ENCODE data around the gene ARHGAP23.
"Not testable (repeated sequence)": the region's sequence is repeated elsewhere in the genome, so short reads cannot be mapped to it uniquely, and the experiment has no call there.

The ARHGAP23 gene

DNA sequence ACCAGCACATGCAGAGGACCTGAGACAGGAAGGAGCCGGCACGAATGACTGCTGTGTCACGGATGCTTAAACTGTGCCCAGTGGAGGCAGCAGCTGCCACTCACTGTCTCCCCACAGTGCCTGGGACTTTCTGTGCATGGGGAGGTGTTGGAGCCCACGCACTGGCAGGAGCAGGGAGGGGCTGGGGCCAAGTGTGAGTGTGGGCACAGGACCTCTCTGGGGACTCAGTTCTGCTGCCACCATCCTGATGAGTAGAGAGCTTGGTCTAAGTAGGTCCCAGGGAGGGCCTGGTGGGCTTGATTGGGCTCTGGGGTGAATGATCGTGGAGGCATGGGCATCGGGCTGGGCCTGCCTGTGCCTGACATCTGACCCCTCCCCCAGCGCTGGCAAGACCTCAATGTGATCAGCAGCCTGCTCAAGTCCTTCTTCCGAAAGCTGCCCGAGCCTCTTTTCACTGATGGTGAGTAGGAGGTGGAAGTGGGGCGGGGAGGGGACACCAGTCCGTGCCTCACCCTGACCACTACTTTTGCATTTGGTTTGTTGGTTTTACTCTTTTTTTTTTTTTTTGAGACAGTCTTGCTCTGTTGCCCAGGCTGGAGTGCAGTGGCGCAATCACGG lies 57.5 kb downstream of the ARHGAP23 start:
- not testable (repeated sequence) for DNase-seq (ENCODE audit: low read depth)

DNA sequence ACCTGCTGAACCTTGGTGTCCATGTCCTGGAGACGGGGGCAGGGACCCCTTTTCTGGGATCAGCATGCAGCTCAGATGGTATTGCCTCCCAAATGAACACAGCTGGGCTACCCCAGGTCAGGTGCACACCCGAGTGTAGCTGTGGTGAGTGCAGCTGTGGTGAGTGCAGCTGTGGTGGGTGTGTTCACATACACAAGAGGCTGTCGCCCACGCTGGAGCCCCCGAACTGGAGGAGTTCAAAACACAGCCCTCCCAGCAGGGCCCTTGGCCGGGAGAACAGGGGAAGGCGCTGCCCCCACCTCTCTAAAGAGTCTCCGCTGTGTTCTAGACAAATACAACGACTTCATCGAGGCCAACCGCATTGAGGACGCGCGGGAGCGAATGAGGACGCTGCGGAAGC lies 61.5 kb downstream of the ARHGAP23 start:
- DNase-seq (ENCODE audit: low read depth), result not testable (repeated sequence)

DNA sequence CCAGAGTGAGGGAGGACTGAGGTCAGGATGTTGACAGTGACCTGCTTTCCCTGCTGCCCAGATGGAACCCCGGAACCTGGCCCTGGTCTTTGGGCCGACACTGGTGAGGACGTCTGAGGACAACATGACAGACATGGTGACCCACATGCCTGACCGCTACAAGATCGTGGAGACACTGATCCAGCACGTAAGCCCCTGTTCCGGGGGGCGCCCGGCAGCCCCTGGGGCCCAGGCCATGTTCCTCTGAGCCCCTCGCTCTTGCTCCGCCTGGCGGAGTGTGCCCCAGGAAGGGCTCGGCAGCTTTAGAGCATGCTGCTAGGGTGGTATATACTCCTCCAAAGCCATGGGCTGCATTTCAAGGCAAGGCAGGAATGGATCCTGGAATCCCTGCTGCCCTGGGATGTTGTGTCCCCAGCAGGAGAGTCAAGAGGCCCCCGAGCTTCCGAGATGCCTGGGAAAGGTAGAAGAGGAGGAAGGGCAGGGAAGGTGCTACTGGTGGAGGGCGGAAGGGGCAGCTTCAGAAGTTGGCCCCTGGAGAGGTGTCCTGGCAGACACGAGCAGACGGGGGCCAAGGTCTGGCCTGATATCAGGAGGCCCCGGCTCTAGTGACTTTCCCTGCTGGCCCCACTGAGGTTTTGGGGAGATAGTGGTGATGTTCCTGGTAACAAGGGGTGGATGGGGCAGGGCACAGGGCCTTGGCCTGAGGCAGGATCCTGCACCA lies 63.2 kb downstream of the ARHGAP23 start:
- DNase-seq (ENCODE audit: low read depth), result not testable (repeated sequence)

DNA sequence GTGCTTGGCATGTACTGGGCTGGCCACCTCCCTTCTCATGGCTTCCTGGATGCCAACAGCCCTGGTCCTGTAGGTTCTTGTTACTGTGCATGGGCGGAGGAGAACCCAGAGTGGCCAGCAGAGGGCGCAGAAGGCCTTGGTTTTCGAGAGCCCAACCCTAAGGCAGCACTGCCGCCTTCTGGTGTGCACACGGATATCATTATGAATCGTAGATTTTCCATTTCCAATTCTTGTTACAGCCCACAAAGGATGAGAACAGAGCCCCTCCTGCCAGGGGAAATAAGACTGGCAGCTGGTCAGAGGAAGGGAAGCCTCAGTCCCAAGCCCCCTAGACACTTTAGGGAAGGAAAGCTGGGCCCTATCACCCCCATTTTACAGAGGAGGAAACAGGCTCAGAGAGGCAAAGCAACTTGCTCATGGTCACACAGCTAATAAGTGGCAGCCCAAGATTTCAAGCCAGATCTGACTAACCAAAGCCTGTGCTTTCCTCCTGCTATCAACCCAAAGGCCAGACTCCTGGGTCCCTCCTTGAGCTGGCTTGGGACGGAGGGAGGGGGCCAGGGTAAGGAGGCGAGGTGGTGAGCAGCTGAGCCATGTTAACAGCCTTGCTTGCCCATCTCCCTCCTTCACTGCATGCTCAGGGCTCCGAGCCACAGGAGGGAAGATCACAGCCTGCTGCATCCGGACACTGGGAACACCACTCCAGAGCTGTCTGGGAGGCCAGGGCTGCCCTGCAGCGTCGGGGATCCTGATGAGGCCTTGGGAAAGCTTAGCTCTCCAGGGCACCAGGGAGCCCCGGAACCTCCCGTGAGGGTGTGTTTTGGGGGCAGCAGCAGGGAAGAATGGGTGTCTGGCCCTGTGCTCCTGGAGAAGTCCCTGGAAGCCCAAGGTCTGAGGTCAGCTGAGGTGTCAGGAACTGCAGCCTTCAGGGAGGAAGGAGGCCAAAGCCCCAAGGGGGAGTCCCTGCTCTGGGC lies 64.1 kb downstream of the ARHGAP23 start:
- peak; percentile 81 for DNase-seq (ENCODE audit: low read depth)

DNA sequence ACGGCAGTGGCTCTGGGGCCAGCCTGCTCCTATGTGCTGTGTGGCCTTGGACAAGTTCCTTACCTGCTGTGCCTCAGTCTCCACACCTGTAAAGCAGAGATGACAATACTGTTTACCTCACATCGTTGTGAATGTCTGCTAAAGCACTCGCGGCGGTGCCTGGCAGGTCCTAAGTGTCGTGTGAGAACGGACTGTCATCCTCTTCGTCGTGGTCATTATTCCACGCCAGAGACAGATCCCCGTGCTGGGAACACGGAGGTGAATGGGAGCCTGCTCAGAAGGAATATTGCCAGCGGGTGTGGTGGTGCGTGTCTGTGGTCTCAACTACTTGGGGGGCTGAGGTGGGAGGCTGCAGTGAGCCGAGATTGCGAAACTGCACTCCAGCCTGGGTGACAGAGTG lies 65.9 kb downstream of the ARHGAP23 start:
- not testable (repeated sequence) for DNase-seq (ENCODE audit: low read depth)

DNA sequence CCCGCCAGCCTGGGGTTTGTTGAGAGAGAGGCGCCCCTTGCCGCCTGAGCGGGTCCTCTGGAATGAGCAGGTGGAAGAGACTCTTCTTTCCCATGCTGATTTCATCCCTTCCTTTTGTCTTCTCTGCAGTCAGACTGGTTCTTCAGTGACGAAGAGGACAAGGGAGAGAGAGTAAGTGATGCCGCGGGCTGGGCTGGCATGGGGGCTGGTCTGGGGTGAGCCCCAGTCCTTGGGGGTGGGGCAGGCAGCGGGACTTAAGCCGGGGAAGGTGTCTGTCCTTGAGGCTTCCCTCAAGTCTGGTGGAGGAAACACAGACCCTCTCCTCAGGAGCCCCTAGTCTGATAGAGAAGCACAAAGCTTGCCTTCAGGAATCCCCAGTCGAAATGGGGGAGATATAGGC lies 69.4 kb downstream of the ARHGAP23 start:
- not testable (repeated sequence) for DNase-seq (ENCODE audit: low read depth)

DNA sequence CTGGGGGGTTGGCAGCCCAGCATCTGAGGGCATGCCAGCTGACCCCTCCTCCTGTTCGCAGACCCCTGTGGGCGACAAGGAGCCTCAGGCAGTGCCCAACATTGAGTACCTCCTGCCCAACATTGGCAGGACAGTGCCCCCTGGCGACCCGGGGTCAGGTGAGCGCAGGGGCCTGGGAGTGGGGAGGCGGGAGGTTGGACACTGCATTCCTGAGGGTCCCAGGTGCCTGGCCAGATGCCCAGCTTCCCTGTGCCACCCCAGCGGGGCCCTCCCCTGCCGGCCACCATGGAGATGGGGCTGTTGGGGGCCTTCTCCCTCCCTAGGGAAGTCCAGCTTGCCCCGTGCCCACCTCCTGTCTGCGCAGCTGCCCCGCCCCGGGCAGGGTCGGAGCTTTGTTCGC lies 70.1 kb downstream of the ARHGAP23 start:
- DNase-seq (ENCODE audit: low read depth), result no peak

DNA sequence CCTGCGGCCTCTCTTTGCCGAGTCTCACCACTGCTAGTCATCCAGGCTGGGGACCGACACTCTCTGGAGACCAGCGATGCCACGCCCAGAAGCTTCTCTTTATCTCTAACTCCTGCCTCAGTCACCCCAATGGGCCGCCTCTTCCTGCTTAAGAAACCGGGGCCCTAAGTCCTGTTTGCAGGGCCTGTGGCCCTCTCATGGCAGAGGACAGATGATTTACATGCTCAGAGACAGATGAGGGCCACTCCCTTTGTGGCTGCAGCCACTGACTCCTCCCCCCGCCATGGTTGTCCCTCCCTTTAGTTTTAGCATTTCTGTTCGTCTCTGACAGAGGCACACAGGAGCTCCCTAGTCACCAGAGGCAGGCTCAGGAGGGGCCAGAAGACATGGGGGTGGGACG lies 71.0 kb downstream of the ARHGAP23 start:
- not testable (repeated sequence) for DNase-seq (ENCODE audit: low read depth)

DNA sequence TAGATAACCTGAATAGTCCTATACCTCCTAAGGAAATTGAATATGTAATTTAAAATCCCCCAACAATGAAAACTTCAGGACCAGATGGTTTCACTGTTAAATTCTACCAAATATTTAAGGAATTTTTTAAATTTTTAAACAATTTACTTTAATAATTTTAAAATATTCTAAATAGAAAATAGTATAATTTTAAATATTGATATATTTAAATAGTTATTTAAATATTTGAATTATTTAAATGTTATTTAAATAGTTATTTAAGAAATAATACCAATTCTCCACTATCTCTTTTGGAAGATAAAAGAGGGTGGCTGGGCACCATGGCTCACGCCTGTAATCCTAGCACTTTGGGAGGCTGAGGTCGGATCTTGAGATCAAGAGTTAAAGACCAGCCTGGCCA lies 73.5 kb downstream of the ARHGAP23 start:
- not testable (repeated sequence) for DNase-seq (ENCODE audit: low read depth)

DNA sequence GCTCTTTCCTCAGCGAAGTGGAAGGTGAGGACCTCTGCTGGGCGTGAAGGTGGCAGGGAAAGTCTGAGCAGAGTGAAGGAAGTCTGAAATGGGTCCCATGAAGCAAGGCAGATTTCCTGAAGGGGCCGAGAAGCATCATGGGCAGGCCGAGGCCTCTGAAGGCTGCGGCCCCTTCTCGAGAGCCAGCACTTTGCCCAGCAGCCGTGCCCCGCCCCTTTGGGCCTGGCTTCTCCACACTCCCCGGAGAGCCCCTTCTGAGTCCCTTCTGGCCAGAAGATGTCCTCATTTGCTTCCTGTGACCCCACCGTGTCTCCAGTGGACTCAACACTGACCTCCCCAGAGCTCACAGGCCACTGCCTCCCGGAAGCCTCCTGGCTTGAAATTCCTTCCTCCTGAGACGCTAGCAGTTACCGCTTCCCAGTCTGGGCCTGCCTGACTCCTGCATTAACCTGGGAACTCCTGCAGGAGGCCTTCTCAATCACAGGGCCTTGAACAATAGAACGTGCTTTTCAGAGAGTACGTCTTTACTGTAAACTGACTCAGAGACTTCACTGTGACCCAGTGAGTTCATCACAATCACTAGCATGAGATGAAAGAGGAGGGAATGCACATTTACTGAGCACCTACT lies 75.1 kb downstream of the ARHGAP23 start:
- DNase-seq (ENCODE audit: low read depth), result not testable (repeated sequence)

DNA sequence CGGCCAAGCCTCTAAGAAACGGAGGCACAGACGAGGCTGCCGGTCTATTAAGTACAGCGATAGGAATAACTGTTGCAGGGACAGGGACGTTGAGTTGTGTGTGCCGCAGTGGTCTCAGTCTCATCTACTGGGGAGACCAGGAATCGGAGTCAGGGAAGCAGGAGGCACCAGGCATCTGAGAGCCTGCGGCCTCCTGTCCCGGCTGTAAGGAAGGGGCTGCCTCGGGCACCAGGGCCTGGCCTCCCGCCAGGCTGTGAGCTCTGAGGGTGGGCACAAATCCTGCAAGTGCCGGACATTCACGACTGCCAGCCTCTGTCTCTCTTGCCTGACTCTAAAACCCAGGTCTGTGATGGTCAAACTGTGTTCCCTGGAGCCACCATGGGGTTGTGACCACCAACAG lies 76.0 kb downstream of the ARHGAP23 start:
- DNase-seq (ENCODE audit: low read depth), result no peak

DNA sequence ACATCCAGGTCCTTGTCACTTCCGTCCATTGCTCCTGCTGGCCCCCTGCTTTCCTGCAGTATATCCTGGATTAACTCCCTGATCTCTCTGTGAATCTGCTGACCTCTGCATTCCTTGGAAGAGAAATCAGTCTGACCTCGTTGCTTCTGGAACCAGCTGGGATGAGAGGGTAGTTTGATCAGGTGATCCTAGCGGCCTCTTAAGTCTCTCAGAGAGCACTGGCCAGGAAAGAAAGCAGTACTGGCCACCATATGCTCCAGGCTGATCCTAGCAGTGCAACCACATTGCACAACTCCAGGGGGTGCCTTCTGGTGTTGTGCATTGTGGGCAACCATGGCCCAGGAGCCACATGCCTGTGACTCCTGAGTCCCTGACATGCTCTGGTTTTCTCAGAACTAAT lies 79.2 kb downstream of the ARHGAP23 start:
- DNase-seq (ENCODE audit: low read depth), result no peak

DNA sequence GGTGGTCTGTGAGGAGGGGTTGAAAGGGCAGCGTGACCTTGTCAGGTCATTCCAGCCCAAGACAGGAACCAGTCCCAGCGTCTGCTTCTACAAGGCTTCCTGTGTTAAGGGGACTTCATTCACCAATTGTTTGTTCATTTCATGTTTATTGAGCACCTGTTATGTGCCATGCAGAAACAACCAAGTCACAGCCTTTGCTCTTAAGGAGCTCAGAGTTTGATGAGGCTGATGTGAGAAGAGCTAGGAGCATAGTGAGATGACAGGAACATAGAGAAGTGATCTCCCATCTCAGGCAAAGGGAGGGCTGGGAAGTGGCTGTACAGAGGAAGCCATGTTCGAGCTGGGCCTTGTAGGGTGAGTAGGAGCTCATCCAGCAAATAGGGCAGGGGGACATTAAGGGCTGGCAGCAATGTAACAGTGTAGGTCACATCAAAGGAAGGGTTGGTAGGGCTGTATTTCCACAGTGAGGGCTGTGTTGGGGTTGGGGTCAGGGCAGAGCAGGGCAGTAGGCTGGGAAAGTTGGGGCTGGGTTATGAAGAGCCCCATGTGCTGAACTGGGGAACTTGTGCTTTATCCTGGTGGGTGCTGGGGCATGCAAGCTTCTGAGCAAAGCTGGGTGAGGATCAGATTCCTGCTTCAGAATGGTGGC lies 79.8 kb downstream of the ARHGAP23 start:
- DNase-seq (ENCODE audit: low read depth), result no peak

DNA sequence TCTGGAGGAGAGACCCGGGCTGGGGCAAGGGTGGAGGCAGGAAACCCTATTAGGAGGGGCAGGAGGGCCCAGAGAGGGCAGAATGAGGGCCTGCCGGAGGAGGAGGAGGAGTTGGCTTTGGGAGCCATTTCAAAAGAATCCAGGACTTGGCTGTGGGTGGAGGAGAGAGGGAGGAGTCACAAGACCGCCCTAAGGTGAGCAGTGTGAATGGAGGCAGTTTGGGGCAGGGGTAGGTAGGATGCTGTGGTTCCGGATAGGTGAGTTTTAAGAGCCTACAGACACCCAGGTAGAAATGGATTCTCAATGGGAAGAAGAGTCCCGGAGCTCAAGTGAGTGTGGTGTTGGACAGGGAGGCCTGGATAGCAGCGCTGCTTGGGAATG lies 80.3 kb downstream of the ARHGAP23 start:
- no peak for DNase-seq (ENCODE audit: low read depth)

DNA sequence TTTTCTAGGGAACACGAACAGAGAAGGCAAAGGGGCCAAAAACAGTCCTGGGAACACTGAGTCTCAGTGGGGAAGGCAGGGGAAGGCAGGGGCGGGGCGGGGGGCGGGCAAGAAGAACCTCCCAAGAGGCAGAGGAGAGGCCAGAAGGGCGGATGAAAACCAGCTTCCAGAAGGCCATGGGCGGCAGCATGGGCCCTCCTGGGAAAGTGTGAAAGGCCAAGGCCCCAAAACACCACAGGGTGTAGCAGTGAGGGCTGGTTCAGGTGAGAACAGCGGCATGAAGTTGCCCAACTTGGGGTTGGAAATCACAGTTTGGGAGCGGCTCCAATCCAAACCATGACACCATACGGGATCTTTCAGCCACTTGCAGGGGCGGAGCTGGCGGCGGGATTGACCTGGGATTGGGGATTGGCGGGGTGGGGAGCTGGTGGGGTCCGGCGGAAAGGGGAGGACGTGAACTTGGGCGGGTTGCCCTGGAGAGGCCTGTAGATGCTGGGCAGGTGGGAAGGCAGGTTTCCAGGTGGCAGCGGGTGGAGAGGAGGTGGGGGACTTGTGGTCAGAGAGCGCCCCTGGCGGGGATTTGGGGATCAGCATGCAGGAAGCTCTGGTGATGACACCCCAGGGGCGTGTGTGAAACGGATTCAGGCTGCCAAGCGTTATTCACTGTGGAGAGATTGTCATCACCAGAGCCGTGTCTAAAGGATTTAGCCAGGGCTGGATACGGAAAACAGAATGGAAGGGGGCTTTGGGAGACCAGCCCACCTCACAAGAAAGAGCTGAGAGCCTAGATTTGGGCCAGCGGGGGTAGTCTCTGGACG lies 80.9 kb downstream of the ARHGAP23 start:
- peak; percentile 29 for DNase-seq (ENCODE audit: low read depth)

DNA sequence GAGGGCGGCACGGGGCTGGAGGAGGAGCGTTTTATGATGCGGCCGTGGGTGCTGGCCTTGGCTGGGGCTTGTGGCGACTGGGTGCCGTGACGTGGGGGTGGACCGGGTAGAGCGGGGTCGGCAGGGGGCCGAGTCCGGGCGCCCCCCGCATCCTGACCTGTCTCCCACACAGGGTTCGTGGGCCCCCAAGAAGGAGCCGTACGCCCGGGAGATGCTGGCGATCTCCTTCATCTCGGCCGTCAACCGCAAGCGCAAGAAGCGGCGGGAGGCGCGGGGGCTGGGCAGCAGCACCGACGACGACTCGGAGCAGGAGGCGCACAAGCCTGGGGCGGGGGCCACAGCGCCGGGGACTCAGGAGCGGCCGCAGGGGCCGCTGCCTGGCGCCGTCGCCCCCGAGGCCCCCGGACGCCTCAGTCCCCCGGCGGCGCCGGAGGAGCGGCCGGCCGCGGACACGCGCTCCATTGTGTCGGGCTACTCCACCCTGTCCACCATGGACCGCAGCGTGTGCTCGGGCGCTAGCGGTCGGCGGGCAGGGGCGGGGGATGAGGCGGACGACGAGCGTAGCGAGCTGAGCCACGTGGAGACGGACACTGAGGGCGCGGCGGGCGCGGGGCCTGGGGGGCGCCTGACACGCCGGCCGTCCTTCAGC lies 81.6 kb downstream of the ARHGAP23 start:
- DNase-seq (ENCODE audit: low read depth), result no peak

DNA sequence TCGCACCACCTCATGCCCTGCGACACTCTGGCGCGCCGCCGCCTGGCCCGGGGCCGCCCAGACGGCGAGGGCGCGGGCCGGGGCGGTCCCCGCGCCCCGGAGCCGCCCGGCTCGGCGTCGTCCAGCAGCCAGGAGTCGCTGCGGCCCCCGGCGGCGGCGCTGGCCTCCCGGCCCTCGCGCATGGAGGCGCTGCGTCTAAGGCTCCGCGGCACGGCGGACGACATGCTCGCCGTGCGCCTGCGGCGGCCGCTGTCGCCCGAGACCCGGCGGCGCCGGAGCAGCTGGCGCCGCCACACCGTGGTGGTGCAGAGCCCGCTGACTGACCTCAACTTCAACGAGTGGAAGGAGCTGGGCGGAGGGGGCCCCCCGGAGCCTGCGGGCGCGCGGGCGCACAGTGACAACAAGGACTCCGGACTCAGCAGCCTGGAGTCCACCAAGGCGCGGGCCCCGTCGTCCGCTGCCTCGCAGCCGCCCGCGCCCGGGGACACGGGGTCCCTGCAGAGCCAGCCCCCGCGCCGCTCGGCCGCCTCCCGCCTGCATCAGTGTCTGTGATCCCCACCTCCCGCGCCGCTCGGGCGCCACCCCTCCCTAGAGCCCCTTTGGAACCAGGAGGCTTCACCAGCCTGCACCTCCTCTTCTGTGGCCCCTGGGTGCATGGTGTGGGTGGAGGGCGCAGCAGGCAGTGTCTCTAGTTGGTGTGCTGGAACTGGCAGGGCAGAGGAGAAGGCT lies 82.3 kb downstream of the ARHGAP23 start:
- no peak for DNase-seq (ENCODE audit: low read depth)

DNA sequence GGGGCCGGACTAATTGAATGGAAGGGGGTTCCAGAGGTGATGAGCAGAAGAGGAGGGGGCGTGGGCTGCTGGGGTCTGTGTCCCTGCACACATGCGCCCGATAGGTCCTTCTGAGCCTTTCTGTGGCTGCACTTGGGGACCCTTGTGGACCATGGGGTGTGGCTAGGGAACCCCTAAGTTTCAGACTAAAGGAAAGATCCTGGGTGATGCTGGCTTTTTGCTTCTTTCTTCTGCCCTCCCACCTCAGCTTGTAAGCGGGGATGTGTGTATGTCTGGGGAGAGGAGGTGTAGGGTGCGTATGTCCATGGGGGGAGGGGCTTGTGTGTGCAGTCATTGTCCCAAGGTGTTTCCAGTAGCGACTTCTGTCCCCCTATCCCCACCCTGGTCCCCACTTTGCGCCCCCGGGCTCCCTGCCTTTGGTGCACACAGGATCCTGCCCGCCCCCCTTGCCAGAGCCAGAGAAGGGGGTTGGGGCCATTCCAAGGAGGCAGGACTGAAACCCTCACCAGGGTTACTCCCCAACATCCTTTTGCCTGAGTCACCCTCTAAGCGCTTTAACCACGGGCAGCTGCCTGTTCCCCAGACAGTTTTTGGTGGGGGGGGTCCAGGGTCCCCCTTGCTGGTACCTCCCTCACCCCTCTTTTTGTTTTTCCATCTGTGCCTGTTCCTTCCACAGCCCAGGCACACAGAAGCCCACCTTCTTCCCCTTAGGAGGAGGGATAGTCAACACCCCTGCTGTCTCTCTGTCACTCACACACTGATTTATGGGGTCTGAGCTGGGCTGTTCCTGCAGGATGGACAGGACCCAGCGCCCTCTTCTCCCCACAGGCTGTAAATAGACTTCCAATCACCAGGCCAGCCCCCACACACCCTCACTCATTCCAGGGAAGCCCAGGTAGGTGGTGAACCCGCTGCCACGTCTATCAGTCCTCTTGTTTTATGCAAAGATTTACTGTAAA lies 83.2 kb downstream of the ARHGAP23 start:
- DNase-seq (ENCODE audit: low read depth), result no peak

Data from stimulated activated CD8-positive, alpha-beta memory T cell treated with anti-CD3 and anti-CD28 coated beads, Interleukin-15, amount 100 ng/mL, for 1 hour (primary cell).